Vagina (tissue), 2 donors: ENCODE data around the gene WDR20.

Experiments
- CTCF ChIP-seq, 3 experiments: fragments of 450-650 bp in 2 of 3; fragments of 200-600 bp in 1 of 3; sonication (generic) in 1 of 3; IDR thresholded peaks; one replicate each; pipeline ENCODE4 v1.5.1; 2017 to 2019; ENCODE audit warnings: antibody characterized with exemption in 3 of 3, mild to moderate bottlenecking in 2 of 3, moderate library complexity in 2 of 3
- POLR2A ChIP-seq, 2 donors: fragments of 450-650 bp; IDR thresholded peaks; one replicate each; pipeline ENCODE4 v1.6.1; 2017; ENCODE audit warnings: antibody characterized with exemption in 2 of 2, mild to moderate bottlenecking in 2 of 2, moderate library complexity in 2 of 2
- POLR2AphosphoS5 ChIP-seq, 2 donors: sonication (generic); formaldehyde crosslinking; IDR thresholded peaks; one replicate each; pipeline ENCODE4 v1.9.0; 2017; ENCODE audit warnings: antibody characterized with exemption in 2 of 2, mild to moderate bottlenecking in 2 of 2, low read depth in 1 of 2; ENCODE audit not compliant: insufficient read depth in 1 of 2

GRCh38 chr14:102213470-102213869 is 73.8 kb downstream of the WDR20 start:
- TF ChIP-seq POLR2A (IDR thresholded peaks at IDR 0.05), result no peak
- TF ChIP-seq CTCF (IDR thresholded peaks at IDR 0.05), result no peak
- no peak for TF ChIP-seq POLR2AphosphoS5 (IDR thresholded peaks at IDR 0.05; ENCODE audit: insufficient read depth in 1 of 2, low read depth in 1 of 2)
